ENCODE measurements around the gene ITGA2B. TPM values are rescaled to one million over a fixed set of nuclear protein-coding genes. Genes with fewer than 3 reads are reported as not detected.

Gene ITGA2B
- total RNA-seq, 4 donors from 2014 or later, result 0.14 to 0.32 TPM; not detected in 2

DNA sequence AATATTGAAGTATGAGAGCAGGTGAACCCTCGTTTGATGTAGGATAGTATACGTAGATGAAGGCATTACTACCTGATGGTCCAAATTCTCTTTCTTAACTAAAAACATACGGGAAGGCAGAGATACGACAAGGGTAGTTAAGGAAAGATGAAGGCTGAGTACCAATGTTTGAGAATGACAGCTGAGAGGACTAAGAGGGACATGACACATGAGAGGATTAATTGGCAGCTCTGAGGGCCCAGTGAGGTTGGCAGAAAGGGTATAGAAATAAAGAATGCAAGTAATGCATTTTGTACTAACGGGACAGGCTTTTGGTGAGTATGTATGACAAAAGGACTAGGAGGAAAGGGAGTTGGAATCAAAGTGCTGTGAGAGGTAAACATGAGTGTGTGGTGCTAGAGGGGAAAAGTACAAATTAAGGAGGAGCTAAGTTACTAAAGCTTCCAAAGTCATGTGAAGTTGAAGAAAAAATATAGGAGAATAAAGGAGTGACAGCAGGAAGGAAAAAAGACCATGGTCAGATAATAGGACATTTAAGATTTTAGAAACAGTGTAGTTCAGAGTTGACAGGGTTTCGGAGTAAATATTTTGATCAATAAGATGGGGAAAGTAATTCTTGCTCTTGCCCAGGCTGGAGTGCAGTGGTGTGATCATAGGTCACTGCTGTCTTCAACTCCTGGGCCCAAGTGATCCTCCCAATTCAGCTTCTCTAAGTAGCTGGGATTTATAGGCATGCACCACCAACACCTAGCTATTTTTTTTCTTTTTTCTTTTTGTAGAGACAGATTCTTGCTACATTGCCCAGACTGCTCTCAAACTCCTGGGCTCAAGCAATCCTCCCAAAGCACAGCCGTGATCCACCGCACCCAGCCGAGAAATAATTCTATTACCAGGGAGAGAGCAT is 43.1 kb upstream of the ITGA2B start:
- H3K27me3 ChIP-seq, result no peaks in the 10 kb centered on the region
- no peak for DNase-seq
- peaks cover 0 to 5% (median 0%) of the 10 kb centered on the region in 4 donors for H3K4me1 ChIP-seq
- WGBS, 2 donors (ENCODE audit: low coverage in 1 of 2), result 75 to 86% methylated on average over 9 of the region's 9 CpGs
- in situ Hi-C loops (cut with MboI; ENCODE audit: low pct_ligation_motif_present in 1 of 4, low pct_unique_long_range_greater_than_20kb in 1 of 4, low sequenced_read_pairs in 3 of 4) (no loop called here), intact Hi-C loops (cut with DNase I; ENCODE audit: low total_unique reads) (no loop called here)
- TF ChIP-seq, protein P1, sequence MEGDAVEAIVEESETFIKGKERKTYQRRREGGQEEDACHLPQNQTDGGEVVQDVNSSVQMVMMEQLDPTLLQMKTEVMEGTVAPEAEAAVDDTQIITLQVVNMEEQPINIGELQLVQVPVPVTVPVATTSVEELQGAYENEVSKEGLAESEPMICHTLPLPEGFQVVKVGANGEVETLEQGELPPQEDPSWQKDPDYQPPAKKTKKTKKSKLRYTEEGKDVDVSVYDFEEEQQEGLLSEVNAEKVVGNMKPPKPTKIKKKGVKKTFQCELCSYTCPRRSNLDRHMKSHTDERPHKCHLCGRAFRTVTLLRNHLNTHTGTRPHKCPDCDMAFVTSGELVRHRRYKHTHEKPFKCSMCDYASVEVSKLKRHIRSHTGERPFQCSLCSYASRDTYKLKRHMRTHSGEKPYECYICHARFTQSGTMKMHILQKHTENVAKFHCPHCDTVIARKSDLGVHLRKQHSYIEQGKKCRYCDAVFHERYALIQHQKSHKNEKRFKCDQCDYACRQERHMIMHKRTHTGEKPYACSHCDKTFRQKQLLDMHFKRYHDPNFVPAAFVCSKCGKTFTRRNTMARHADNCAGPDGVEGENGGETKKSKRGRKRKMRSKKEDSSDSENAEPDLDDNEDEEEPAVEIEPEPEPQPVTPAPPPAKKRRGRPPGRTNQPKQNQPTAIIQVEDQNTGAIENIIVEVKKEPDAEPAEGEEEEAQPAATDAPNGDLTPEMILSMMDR (IDR thresholded peaks at IDR 0.05), result no peak
- TF ChIP-seq EP300 (IDR thresholded peaks at IDR 0.05; ENCODE audit: low read depth), result no peak
- no peak for TF ChIP-seq POLR2A (IDR thresholded peaks at IDR 0.05)
- no peak for TF ChIP-seq POLR2AphosphoS5 (IDR thresholded peaks at IDR 0.05)
- peak overlapping the region in 2 of 4 donors; percentile 1 to 40 for H3K27ac ChIP-seq
- no peaks in the 10 kb centered on the region for H3K9me3 ChIP-seq
- H3K36me3 ChIP-seq, result peaks cover 0 to 46% (median 14%) of the 10 kb centered on the region in 4 donors
- H3K4me3 ChIP-seq, result no peak overlapping the region

DNA sequence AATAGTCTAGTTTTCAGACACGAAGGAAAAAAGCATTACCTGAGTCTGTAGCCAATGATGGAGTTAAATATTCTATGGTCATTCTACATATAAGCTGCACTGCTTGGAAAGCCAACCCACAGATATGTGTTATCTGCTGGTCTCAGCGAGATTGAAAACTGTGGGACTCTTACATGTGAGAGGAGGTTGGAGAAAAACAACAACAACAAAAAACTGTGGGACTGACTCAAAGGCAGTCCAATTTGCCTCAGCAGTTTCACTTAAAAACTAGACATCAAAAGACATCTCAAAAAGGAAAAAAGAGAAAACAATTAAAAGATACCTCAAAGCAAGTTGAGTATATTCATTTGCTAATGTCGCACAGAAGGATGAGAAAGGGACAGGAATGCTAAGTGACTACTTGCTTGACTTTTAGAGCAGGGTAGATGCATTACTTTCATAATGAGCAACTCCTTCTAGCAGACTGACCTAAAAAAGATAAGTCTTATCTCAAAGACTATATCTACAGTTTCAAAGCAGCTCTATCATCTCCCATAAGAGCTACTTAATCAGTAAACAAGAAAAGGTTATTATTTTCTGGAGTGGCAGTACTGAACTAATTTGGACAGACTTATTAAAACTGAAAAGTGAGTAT is 35.5 kb upstream of the ITGA2B start:
- no peak overlapping the region for H3K4me3 ChIP-seq
- H3K27me3 ChIP-seq, result no peaks in the 10 kb centered on the region
- no peaks in the 10 kb centered on the region for H3K4me1 ChIP-seq
- H3K36me3 ChIP-seq, result peaks cover 0 to 26% (median 12%) of the 10 kb centered on the region in 4 donors
- no peak overlapping the region for H3K27ac ChIP-seq
- in situ Hi-C loops (cut with MboI; ENCODE audit: low pct_ligation_motif_present in 1 of 4, low pct_unique_long_range_greater_than_20kb in 1 of 4, low sequenced_read_pairs in 3 of 4), result no loop called here
- H3K9me3 ChIP-seq, result no peaks in the 10 kb centered on the region
- intact Hi-C loops (cut with DNase I; ENCODE audit: low total_unique reads), result no loop called here
- DNase-seq, result no peak
- TF ChIP-seq, protein P1 (IDR thresholded peaks at IDR 0.05), result no peak
- TF ChIP-seq POLR2AphosphoS5 (IDR thresholded peaks at IDR 0.05), result no peak
- TF ChIP-seq POLR2A (IDR thresholded peaks at IDR 0.05), result no peak
- no peak for TF ChIP-seq EP300 (IDR thresholded peaks at IDR 0.05; ENCODE audit: low read depth)
- 87 to 100% methylated on average over 2 to 3 of the region's 3 CpGs for whole genome bisulfite sequencing, 2 donors (ENCODE audit: low coverage in 1 of 2)

DNA sequence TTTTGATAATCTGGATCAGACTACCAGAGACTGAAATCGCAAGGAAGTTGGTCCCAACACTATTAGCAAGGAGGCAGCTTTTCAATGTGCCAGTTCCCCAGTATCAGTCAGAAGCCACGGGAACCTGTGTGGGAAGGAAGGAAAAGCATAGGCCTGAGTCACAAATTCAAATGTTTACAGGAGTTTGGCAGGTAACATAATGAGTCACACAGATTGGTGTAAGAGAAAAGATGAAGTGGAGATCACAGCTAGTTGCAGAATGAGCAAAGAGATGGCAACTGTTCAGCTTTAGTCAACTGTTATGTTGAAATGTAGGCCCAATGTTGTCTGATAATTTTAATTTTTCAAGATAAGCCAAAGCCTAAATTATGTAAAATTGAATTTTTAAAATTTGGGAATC is 28.1 kb upstream of the ITGA2B start:
- Histone ChIP-seq H3K9me3 (no peaks in the 10 kb centered on the region), H3K27ac (no peak overlapping the region), H3K4me3 (no peak overlapping the region), H3K4me1 (no peaks in the 10 kb centered on the region), H3K36me3 (peaks cover 0 to 33% (median 7%) of the 10 kb centered on the region in 4 donors), H3K27me3 (no peaks in the 10 kb centered on the region)
- intact Hi-C loops (cut with DNase I; ENCODE audit: low total_unique reads), result no loop called here
- WGBS, 2 donors (ENCODE audit: low coverage in 1 of 2), result 78% methylated on average over 2 of the region's 2 CpGs; no CpG with 5 or more reads in 1 of the 2 donors
- in situ Hi-C loops (cut with MboI; ENCODE audit: low pct_ligation_motif_present in 1 of 4, low pct_unique_long_range_greater_than_20kb in 1 of 4, low sequenced_read_pairs in 3 of 4), result no loop called here
- TF ChIP-seq, protein P1 (IDR thresholded peaks at IDR 0.05), result no peak
- TF ChIP-seq POLR2AphosphoS5 (IDR thresholded peaks at IDR 0.05) (no peak), POLR2A (IDR thresholded peaks at IDR 0.05) (no peak), EP300 (IDR thresholded peaks at IDR 0.05; ENCODE audit: low read depth) (no peak)
- no peak for DNase-seq

- Histone ChIP-seq H3K27me3 (no peaks in the 10 kb centered on the region), H3K4me3 (no peak overlapping the region), H3K27ac (no peak overlapping the region), H3K36me3 (peaks cover 0 to 32% (median 6%) of the 10 kb centered on the region in 4 donors), H3K4me1 (no peaks in the 10 kb centered on the region), H3K9me3 (no peaks in the 10 kb centered on the region)
- no peak for TF ChIP-seq EP300 (IDR thresholded peaks at IDR 0.05; ENCODE audit: low read depth)
- TF ChIP-seq, protein P1 (IDR thresholded peaks at IDR 0.05), result no peak
- no peak for TF ChIP-seq POLR2A (IDR thresholded peaks at IDR 0.05)
- TF ChIP-seq POLR2AphosphoS5 (IDR thresholded peaks at IDR 0.05), result no peak
- intact Hi-C loops (cut with DNase I; ENCODE audit: low total_unique reads), result no loop called here
- WGBS, 2 donors (ENCODE audit: low coverage in 1 of 2), result 88 to 100% methylated on average over 2 of the region's 2 CpGs
- no peak for DNase-seq
- in situ Hi-C loops (cut with MboI; ENCODE audit: low pct_ligation_motif_present in 1 of 4, low pct_unique_long_range_greater_than_20kb in 1 of 4, low sequenced_read_pairs in 3 of 4), result no loop called here
These were observed 27.3 kb upstream of the ITGA2B start for GRCh38 chr17:44416558-44417289.
